Bronchial epithelial cell (primary cell): ENCODE results near the gene MAPK8IP3. TPM values are rescaled to one million over a fixed set of nuclear protein-coding genes. Genes with fewer than 3 reads are reported as not detected.
A peak's percentile ranks its signal among the peaks of the same experiment; 100 is the strongest.

Source experiments
- DNase-seq: peaks from one replicate; pipeline ENCODE4 v3.0.0-alpha.2; 2010; ENCODE audit warnings: low read depth
- FAIRE-seq: peaks from 2 replicates; lab custom pipeline; 2011; peaks lifted over from hg19 to GRCh38; lab: Jason Lieb, UNC
- H3K27me3 ChIP-seq: 2 replicates; pipeline ENCODE4 v1.5.1; 2011; ENCODE audit warnings: low read length; ENCODE audit not compliant: control insufficient read depth, insufficient read depth
- H3K36me3 ChIP-seq: 2 replicates; pipeline ENCODE4 v1.5.1; 2011; ENCODE audit warnings: low read length; ENCODE audit not compliant: control insufficient read depth, insufficient read depth
- H3K4me3 ChIP-seq: 2 replicates; pipeline ENCODE4 v1.5.1; 2011; ENCODE audit warnings: mild to moderate bottlenecking, low read depth, low read length, control low read depth
- CTCF ChIP-seq: IDR thresholded peaks from 2 replicates; pipeline ENCODE4 v1.5.1; 2011; ENCODE audit warnings: mild to moderate bottlenecking, moderate library complexity, low read length, control low read depth, inconsistent platforms; ENCODE audit not compliant: insufficient read depth, severe bottlenecking
- total RNA-seq: library from RNA; depleted of rRNA; stranded (reverse); fragments of >200 nt; gene quantifications from 2 replicates; pipeline ENCODE4 v1.2.1, GENCODE V29; 2014

Gene MAPK8IP3
- total RNA-seq, 1 donor from 2014 or later: 24.5 TPM

- peak; percentile 25 for TF ChIP-seq CTCF
- peak; percentile 14 for DNase-seq
- H3K4me3 ChIP-seq: peak overlapping the region; percentile 63
- no peaks in the 10 kb centered on the region for H3K27me3 ChIP-seq
- peaks cover 14% of the 10 kb centered on the region for H3K36me3 ChIP-seq
- FAIRE-seq: no peak
These were observed 75.9 kb downstream of the MAPK8IP3 start for GRCh38 chr16:1781758-1782407.

DNA sequence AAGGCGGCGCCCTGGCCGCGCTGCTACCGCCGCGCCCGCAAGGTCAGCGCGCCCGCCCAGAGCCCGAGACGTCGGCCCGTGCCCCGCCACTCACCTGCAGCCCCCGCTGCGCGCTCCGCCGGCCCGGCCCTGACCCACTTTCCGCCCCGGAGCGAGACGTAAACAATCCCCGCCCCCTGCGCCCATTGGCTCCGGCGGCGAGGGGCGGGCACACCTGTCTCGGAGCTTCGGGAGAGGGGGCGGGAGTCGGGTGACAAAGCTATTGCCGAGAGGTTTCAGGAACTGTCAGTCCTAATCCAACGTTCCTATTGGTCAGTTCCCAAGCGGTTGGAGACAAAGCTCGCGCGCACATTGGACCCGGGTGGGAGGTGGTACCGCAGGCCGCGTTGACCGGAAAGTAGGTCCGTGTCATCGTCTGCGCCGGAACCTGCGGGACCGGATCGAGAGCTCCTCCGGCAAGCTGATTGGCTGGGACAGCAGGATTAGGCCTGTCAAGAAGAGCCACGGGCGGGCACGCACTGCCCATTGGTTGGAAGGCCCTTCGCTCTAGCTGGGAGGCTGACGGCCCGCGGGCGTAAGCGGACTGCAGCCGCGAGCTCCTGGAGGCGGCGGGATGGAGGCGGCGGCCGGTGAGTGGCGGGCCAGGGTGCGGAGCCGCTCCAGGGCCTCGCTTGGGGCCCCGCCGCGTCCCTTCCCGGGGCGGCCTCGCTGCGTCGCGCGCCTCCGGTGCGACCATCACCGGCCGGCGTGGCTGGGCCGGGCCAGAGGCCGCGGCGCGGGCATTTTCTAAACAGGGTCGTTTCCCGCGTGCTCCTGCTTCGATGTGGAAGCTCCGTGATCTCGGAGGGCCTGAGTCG lies 76.6 kb downstream of the MAPK8IP3 start, which contains the start of the genes NUBP2 and SPSB3:
NUBP2 (plus strand) TSS at position 553 of the 857 bp plus-strand sequence; CDS start at position 614, 61 bp downstream.
SPSB3 (minus strand) TSS at position 164 of the 857 bp plus-strand sequence. CDS start 1,088 bp downstream, outside the sequence.
- FAIRE-seq (peak; percentile 95), DNase-seq (peak; percentile 99)
- no peak for TF ChIP-seq CTCF
- peaks cover 13% of the 10 kb centered on the region for H3K36me3 ChIP-seq
- H3K4me3 ChIP-seq: peak within 1 kb of the TSS; percentile 63
- H3K27me3 ChIP-seq: no peaks in the 10 kb centered on the region

DNA sequence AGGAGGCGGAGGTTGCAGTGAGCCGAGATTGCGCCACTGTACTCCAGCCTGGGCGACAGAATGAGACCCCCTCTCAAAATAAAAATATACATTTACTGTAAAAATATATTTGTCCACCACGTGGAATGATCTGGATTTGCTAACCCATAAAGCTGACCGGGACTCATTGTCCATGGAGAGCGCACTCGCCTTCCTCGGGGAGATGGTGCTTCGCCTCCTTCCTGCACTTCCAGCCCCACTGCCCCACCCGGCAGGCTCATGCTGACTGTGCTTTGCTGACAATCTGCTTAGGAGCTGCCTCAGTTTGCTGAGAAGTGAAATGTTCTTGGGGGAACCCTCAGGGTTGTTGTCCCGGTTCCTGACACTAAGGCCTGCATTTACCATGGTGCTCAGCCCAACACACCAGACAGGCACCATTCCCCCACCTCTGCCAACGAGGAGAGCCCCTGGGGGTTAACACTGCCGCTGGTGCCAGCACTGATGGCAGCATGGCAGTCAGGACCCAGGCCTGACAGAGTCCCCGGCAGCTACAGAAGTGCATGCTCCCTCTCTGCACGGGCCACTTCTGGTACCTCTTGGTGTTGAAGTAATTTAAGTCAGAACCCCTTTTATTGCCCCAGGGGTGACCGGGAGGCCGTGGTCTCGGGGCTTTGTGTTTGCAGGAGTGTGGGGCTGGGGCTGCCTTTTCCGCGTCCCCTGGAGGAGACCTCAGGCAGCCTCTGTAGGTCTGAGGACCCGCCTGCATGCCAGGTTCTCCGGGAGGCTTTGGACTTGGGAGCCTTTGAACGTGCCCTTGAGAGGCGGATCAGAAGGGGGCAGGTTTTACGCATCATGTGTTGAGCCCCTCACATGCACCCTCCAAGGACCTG lies 79.2 kb downstream of the MAPK8IP3 start:
- TF ChIP-seq CTCF: no peak
- no peaks in the 10 kb centered on the region for H3K27me3 ChIP-seq
- peaks cover 14% of the 10 kb centered on the region for H3K36me3 ChIP-seq
- no peak for DNase-seq
- FAIRE-seq: peak; percentile 52
- H3K4me3 ChIP-seq: no peak overlapping the region

GRCh38 chr16:1785846-1786170 lies 79.8 kb downstream of the MAPK8IP3 start:
- no peak for TF ChIP-seq CTCF
- DNase-seq (no peak), FAIRE-seq (no peak)
- H3K4me3 ChIP-seq: no peak overlapping the region
- H3K36me3 ChIP-seq: peaks cover 15% of the 10 kb centered on the region
- no peaks in the 10 kb centered on the region for H3K27me3 ChIP-seq

- TF ChIP-seq CTCF: no peak
- FAIRE-seq (no peak), DNase-seq (no peak)
- H3K36me3 ChIP-seq: peaks cover 12% of the 10 kb centered on the region
- no peaks in the 10 kb centered on the region for H3K27me3 ChIP-seq
- no peak overlapping the region for H3K4me3 ChIP-seq
These were observed 80.5 kb downstream of the MAPK8IP3 start for GRCh38 chr16:1786242-1787055.
